CD14-positive monocyte (primary cell): ENCODE measurements around the gene PIP. TPM values are rescaled to one million over a fixed set of nuclear protein-coding genes. Genes with fewer than 3 reads are reported as not detected.

Experiments
- DNase-seq, 3 donors: peaks; one replicate each; pipeline ENCODE4 v3.0.0-alpha.2; 2011 to 2022
- H2AFZ ChIP-seq: 2 replicates; pipeline ENCODE4 v1.6.0; 2012; ENCODE audit warnings: mild to moderate bottlenecking, low read depth, low read length, inconsistent platforms; ENCODE audit not compliant: insufficient read depth, poor library complexity, severe bottlenecking
- H3K27ac ChIP-seq, 2 donors: 1 replicate in 1 of 2; 2 replicates in 1 of 2; pipeline ENCODE4 v1.5.1; 2012 to 2013; ENCODE audit warnings: low read length in 2 of 2, control low read depth in 1 of 2, inconsistent platforms in 1 of 2, low read depth in 1 of 2, mild to moderate bottlenecking in 1 of 2
- H3K27me3 ChIP-seq, 2 donors: one replicate each; pipeline versions ENCODE4 v1.6.0 to v1.6.1; 2011 to 2013; ENCODE audit warnings: low read length in 2 of 2; ENCODE audit not compliant: control insufficient read depth in 2 of 2, insufficient read depth in 2 of 2
- H3K36me3 ChIP-seq, 2 donors: replicated peaks in 1 of 2; 1 replicate in 1 of 2; 2 replicates in 1 of 2; pipeline versions ENCODE4 v1.5.1 to v1.6.1; 2012 to 2013; ENCODE audit warnings: low read length in 2 of 2, control low read depth in 1 of 2, inconsistent platforms in 1 of 2, mild to moderate bottlenecking in 1 of 2; ENCODE audit not compliant: insufficient read depth in 2 of 2, control insufficient read depth in 1 of 2
- H3K4me1 ChIP-seq, 2 donors: 1 replicate in 1 of 2; 2 replicates in 1 of 2; pipeline versions ENCODE4 v1.5.1 to v1.6.1; 2012 to 2013; ENCODE audit warnings: low read length in 2 of 2, control low read depth in 1 of 2, inconsistent platforms in 1 of 2, mild to moderate bottlenecking in 1 of 2, moderate library complexity in 1 of 2; ENCODE audit not compliant: insufficient read depth in 2 of 2, control insufficient read depth in 1 of 2
- H3K4me2 ChIP-seq: replicated peaks from 2 replicates; pipeline ENCODE3; 2012; ENCODE audit warnings: low read length, moderate library complexity, mild to moderate bottlenecking; ENCODE audit not compliant: poor library complexity, severe bottlenecking; ENCODE audit errors: extremely low read depth
- H3K4me3 ChIP-seq, 3 experiments: fragments of 200-600 bp in 1 of 3; sonication (generic) in 1 of 3; replicated peaks in 1 of 3; 1 replicate in 2 of 3; 2 replicates in 1 of 3; pipeline ENCODE4 v1.5.1; 2011 to 2013; ENCODE audit warnings: low read length in 3 of 3, mild to moderate bottlenecking in 3 of 3, control low read depth in 2 of 3, low read depth in 2 of 3, inconsistent platforms in 1 of 3, moderate library complexity in 1 of 3
- H3K79me2 ChIP-seq: 2 replicates; pipeline ENCODE4 v1.6.0; 2012; ENCODE audit warnings: mild to moderate bottlenecking, control low read depth, inconsistent platforms, low read length, moderate library complexity; ENCODE audit not compliant: insufficient read depth
- H3K9ac ChIP-seq: 2 replicates; pipeline ENCODE4 v1.6.0; 2017; ENCODE audit warnings: low read length, mild to moderate bottlenecking; ENCODE audit not compliant: insufficient read depth, poor library complexity, severe bottlenecking
- H3K9me3 ChIP-seq, 2 donors: replicated peaks in 1 of 2; 1 replicate in 1 of 2; 2 replicates in 1 of 2; pipeline versions ENCODE4 v1.5.1 to v1.6.1; 2012 to 2013; ENCODE audit warnings: low read length in 2 of 2, control low read depth in 1 of 2; ENCODE audit not compliant: control insufficient read depth in 1 of 2, insufficient read depth in 1 of 2
- H4K20me1 ChIP-seq: 2 replicates; pipeline ENCODE4 v1.6.0; 2012; ENCODE audit warnings: mild to moderate bottlenecking, low read length, control low read depth, moderate library complexity; ENCODE audit not compliant: insufficient read depth
- H3K27ac Mint-ChIP-seq, 7 donors: one replicate each; pipeline ENCODE4 v1.8.0; 2020; ENCODE audit warnings: mild to moderate bottlenecking in 7 of 7, mixed read lengths in 7 of 7, moderate library complexity in 6 of 7, inconsistent platforms in 2 of 7
- H3K27me3 Mint-ChIP-seq, 3 donors: one replicate each; pipeline ENCODE4 v1.8.0; 2021 to 2022; ENCODE audit warnings: low read depth in 3 of 3, mild to moderate bottlenecking in 3 of 3, mixed read lengths in 3 of 3, moderate library complexity in 3 of 3, inconsistent platforms in 1 of 3
- H3K36me3 Mint-ChIP-seq, 2 donors: one replicate each; pipeline ENCODE4 v1.8.0; 2020; ENCODE audit warnings: mixed read lengths in 2 of 2, inconsistent platforms in 1 of 2, mild to moderate bottlenecking in 1 of 2
- H3K4me1 Mint-ChIP-seq: one replicate; pipeline ENCODE4 v1.8.0; 2020; ENCODE audit warnings: mild to moderate bottlenecking, mixed read lengths
- H3K4me3 Mint-ChIP-seq, 2 donors: one replicate each; pipeline ENCODE4 v1.8.0; 2020; ENCODE audit warnings: mild to moderate bottlenecking in 2 of 2, mixed read lengths in 2 of 2, moderate library complexity in 1 of 2
- H3K9me3 Mint-ChIP-seq, 7 donors: one replicate each; pipeline ENCODE4 v1.8.0; 2020 to 2022; ENCODE audit warnings: mixed read lengths in 7 of 7, mild to moderate bottlenecking in 6 of 7, moderate library complexity in 6 of 7, inconsistent platforms in 2 of 7
- CTCF ChIP-seq: fragments of 200-600 bp; IDR thresholded peaks from one replicate; pipeline ENCODE4 v1.8.0; 2022; ENCODE audit warnings: antibody characterized with exemption, mild to moderate bottlenecking
- WGBS: methylation state at CpG from one replicate; pipeline ENCODE4 v1.1.5; 2013; ENCODE audit warnings: missing lambda C conversion rate; ENCODE audit not compliant: insufficient coverage; 5-methylcytosine and 5-hydroxymethylcytosine counted together
- intact Hi-C, 2 donors: fragments of 100-400 bp; cut with micrococcal nuclease; formaldehyde crosslinking; loops; one replicate each; pipeline versions ENCODE4 v1.15.0 to v1.15.1; 2023
- polyA plus RNA-seq, 3 donors: library from polyadenylated mRNA; depleted of rRNA in 1 of 3; unstranded in 2 of 3; stranded (reverse) in 1 of 3; fragments of 300-500 nt in 2 of 3; fragments of >200 nt in 1 of 3; fragmentation: Illumina TruSeq in 2 of 3; gene quantifications; 1 replicate in 2 of 3; 2 replicates in 1 of 3; pipeline ENCODE4 v1.2.3, GENCODE V29; 2012 to 2021

Gene PIP
- polyA plus RNA-seq, 3 donors, result not detected

GRCh38 chr7:143126146-143126545 lies 5.7 kb upstream of the PIP start:
- no peaks in the 10 kb centered on the region for H3K27me3 Mint-ChIP-seq

GRCh38 chr7:143129051-143129450 lies 2.8 kb upstream of the PIP start:
- Histone ChIP-seq H3K27ac (peak overlapping the region in 1 of 2 donors; percentile 7), H3K4me1 (peaks cover 40 to 47% of the 10 kb centered on the region in 2 donors), H3K9ac (no peak overlapping the region), H4K20me1 (no peaks in the 10 kb centered on the region), H2AFZ (no peak overlapping the region), H3K79me2 (no peaks in the 10 kb centered on the region), H3K4me3 (no peak overlapping the region), H3K4me2 (no peak overlapping the region), H3K9me3 (peaks cover 5 to 14% of the 10 kb centered on the region in 2 donors), H3K36me3 (no peaks in the 10 kb centered on the region), H3K27me3 (peaks cover 0 to 3% of the 10 kb centered on the region in 2 donors)
- intact Hi-C loops, result loop anchor here (5.0 kb wide), 2 partner anchors 73 to 78 kb away; no protein-coding TSS in a partner anchor
- 83% methylated on average over 2 of the region's 3 CpGs for WGBS
- Mint-ChIP-seq H3K27me3 (peaks cover 0 to 5% (median 3%) of the 10 kb centered on the region in 3 donors), H3K36me3 (peaks cover 2% of the 10 kb centered on the region in 2 donors), H3K9me3 (peaks cover 3 to 13% (median 5%) of the 10 kb centered on the region in 7 donors), H3K4me3 (no peak overlapping the region), H3K4me1 (peaks cover 43% of the 10 kb centered on the region), H3K27ac (no peak overlapping the region)
- no peak for TF ChIP-seq CTCF
- DNase-seq, result no peak

More at GRCh38 chr7:143126146-143126545, 5.7 kb upstream of the PIP start:
- no peaks in the 10 kb centered on the region for H3K36me3 ChIP-seq
- no peak overlapping the region for H3K9ac ChIP-seq
- no peak overlapping the region for H2AFZ ChIP-seq
- peak overlapping the region; percentile 38 to 88 (median 65) for H3K27ac Mint-ChIP-seq
- H3K36me3 Mint-ChIP-seq, result peaks cover 2 to 5% of the 10 kb centered on the region in 2 donors
- WGBS, result no CpG with 5 or more reads among the region's 1 CpG
- no peaks in the 10 kb centered on the region for H4K20me1 ChIP-seq
- H3K79me2 ChIP-seq, result no peaks in the 10 kb centered on the region
- TF ChIP-seq CTCF, result no peak
- H3K9me3 Mint-ChIP-seq, result peaks cover 10 to 38% (median 26%) of the 10 kb centered on the region in 7 donors
- intact Hi-C loops, result loop anchor here (5.0 kb wide), 2 partner anchors 76 to 81 kb away; no protein-coding TSS in a partner anchor
- no peak overlapping the region for H3K4me3 Mint-ChIP-seq
- peak overlapping the region; percentile 52 for H3K4me2 ChIP-seq
- H3K4me3 ChIP-seq, result peak overlapping the region in 1 of 3 experiments; percentile 7
- peak overlapping the region in 1 of 2 donors; percentile 67 for H3K27ac ChIP-seq
- peaks cover 30 to 35% of the 10 kb centered on the region in 2 donors for H3K9me3 ChIP-seq
- H3K4me1 ChIP-seq, result peaks cover 40 to 47% of the 10 kb centered on the region in 2 donors
- H3K27me3 ChIP-seq, result no peaks in the 10 kb centered on the region
- peak; percentile 83 to 96 (median 91) for DNase-seq
- H3K4me1 Mint-ChIP-seq, result peaks cover 43% of the 10 kb centered on the region
